Right lobe of liver (tissue), 6 donors: ENCODE results near the gene USP9X. TPM values are rescaled to one million over a fixed set of nuclear protein-coding genes. Genes with fewer than 3 reads are reported as not detected.

Source experiments
- ATAC-seq, 4 donors: fragments of 200-7000 bp; cut with Tn5 transposase; one replicate each; pipeline ENCODE4 v1.9.1; 2020; ENCODE audit warnings: mild to moderate bottlenecking in 4 of 4, moderate library complexity in 4 of 4
- DNase-seq, 3 donors: peaks; one replicate each; pipeline ENCODE4 v3.0.0-alpha.2; 2020
- H3K27ac ChIP-seq, 3 donors: fragments of 200-600 bp; one replicate each; pipeline ENCODE4 v1.8.0; 2022
- H3K27me3 ChIP-seq, 2 donors: fragments of 200-600 bp; one replicate each; pipeline ENCODE4 v1.8.0; 2022
- H3K36me3 ChIP-seq, 4 donors: fragments of 200-600 bp; sonication (generic) in 1 of 4; one replicate each; pipeline versions ENCODE4 v1.5.1 to v1.8.0; 2017 to 2022; ENCODE audit warnings: control low read depth in 1 of 4
- H3K4me1 ChIP-seq, 4 donors: fragments of 200-600 bp; sonication (generic) in 1 of 4; one replicate each; pipeline versions ENCODE4 v1.5.1 to v1.8.0; 2017 to 2022; ENCODE audit warnings: control low read depth in 1 of 4
- H3K4me3 ChIP-seq, 3 donors: fragments of 200-600 bp; one replicate each; pipeline ENCODE4 v1.8.0; 2022
- H3K9me3 ChIP-seq, 4 donors: fragments of 200-600 bp; sonication (generic) in 1 of 4; one replicate each; pipeline versions ENCODE4 v1.5.1 to v1.8.0; 2017 to 2022; ENCODE audit warnings: control low read depth in 1 of 4
- CTCF ChIP-seq, 4 donors: fragments of 200-600 bp in 3 of 4; fragments of 450-650 bp in 1 of 4; IDR thresholded peaks; one replicate each; pipeline versions ENCODE4 v1.5.1 to v1.8.0; 2016 to 2022; ENCODE audit warnings: antibody characterized with exemption in 4 of 4, mild to moderate bottlenecking in 2 of 4
- POLR2A ChIP-seq: fragments of 450-650 bp; IDR thresholded peaks from one replicate; pipeline ENCODE4 v1.6.1; 2017; ENCODE audit warnings: antibody characterized with exemption, mild to moderate bottlenecking
- WGBS: methylation state at CpG from one replicate; pipeline ENCODE4 v1.1.6; 2018; ENCODE audit warnings: low coverage, low lambda C conversion rate; ENCODE audit not compliant: insufficient coverage; ENCODE audit errors: missing lambda C conversion rate; 5-methylcytosine and 5-hydroxymethylcytosine counted together
- intact Hi-C, 2 donors: fragments of 100-400 bp; cut with DNase I; formaldehyde crosslinking; loops; one replicate each; pipeline versions ENCODE4 v1.11.2 to v1.14.1; 2022
- total RNA-seq, 6 experiments: library from RNA; depleted of rRNA in 2 of 6; stranded (reverse); fragments of >200 nt in 2 of 6; fragmentation: NEBNext Ultra II Directional in 3 of 6; extraction: Animal tissue kit (Norgen Biotek cat#: 25700) in 3 of 6; gene quantifications; one replicate each; pipeline versions ENCODE4 v1.1.0 to v1.2.4, GENCODE V29; 2016 to 2023
- donor health status: DM: no; HTN: yes; CAD: no.
- donor health status: DM: no; HTN: no; CAD: no.
- donor health status: DM: no; HTN: no; CAD: no.
- donor health status: DM: no; HTN: yes; CAD: no.
- donor health status: DM: no; HTN: yes; CAD: no.

USP9X gene
- total RNA-seq, 6 experiments from 2014 or later, result 53.5 to 76.2 (median 63.1) TPM

DNA sequence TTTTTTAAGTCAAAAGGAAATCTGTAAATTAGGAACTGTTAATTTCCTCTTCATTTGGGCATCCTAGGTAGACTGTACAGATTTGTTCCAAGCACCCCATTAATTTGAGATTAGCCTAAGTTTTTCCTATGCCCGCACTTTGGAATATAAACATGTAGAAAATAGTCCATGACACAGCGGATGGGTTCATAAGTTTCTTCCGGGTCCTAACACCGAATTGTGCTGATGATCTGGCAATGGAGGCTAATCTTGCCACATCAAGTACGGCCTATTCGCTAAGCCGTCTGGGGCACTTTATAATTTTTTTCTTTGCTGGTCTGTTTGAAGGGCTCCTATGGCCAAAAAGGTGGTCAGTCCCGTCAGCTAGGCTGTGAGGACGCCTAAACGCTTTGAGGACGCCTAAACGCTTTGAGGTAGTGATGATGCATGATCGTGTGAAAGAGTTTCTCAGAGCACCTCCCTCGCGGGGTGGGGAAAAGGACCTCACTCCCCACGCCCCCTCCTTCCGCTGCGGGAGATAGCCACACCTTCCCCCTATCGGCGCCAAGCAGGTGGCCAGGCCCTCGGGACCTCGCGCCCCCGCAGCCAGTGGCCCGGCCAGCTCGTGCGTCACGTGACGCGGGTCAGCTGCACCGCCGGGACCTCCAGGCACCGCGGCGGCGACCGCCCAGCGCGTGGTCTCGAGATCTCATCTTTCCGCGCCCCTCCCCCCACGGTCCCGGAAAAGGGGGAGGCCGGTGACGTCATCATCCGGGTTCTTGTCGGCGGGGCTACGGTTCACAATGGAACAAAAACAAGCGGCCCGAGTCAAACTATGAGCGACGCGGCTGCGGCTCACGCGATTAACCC, 977 bp upstream of the USP9X start:
- ATAC-seq, result peak; percentile 73 to 86 (median 78)
- Histone ChIP-seq H3K27me3 (no peaks in the 10 kb centered on the region), H3K36me3 (no peaks in the 10 kb centered on the region), H3K9me3 (no peaks in the 10 kb centered on the region), H3K4me3 (peak overlapping the region; percentile 79 to 87 (median 81)), H3K27ac (peak overlapping the region; percentile 99), H3K4me1 (peaks cover 0 to 13% (median 5%) of the 10 kb centered on the region in 4 donors)
- TF ChIP-seq CTCF (IDR thresholded peaks at IDR 0.05) (peak in 1 of 4 donors; percentile 10), POLR2A (peak; percentile 76)
- intact Hi-C loops, result no loop called here
- peak; percentile 95 to 99 (median 98) for DNase-seq
- WGBS, result 0% methylated on average over 17 of the region's 58 CpGs

- 0% methylated on average over 13 of the region's 39 CpGs for WGBS
- Histone ChIP-seq H3K4me1 (peaks cover 0 to 14% (median 9%) of the 10 kb centered on the region in 4 donors), H3K9me3 (no peaks in the 10 kb centered on the region), H3K27ac (peak overlapping the region; percentile 99), H3K27me3 (no peaks in the 10 kb centered on the region), H3K4me3 (peak overlapping the region; percentile 79 to 87 (median 81)), H3K36me3 (no peaks in the 10 kb centered on the region)
- intact Hi-C loops, result no loop called here
- TF ChIP-seq CTCF (IDR thresholded peaks at IDR 0.05) (no peak), POLR2A (no peak)
- peak; percentile 9 to 34 (median 28) for ATAC-seq
- DNase-seq, result peak; percentile 62 to 85 (median 74)
These were observed 250 bp downstream of the USP9X start for GRCh38 chrX:41085512-41085877.

DNA sequence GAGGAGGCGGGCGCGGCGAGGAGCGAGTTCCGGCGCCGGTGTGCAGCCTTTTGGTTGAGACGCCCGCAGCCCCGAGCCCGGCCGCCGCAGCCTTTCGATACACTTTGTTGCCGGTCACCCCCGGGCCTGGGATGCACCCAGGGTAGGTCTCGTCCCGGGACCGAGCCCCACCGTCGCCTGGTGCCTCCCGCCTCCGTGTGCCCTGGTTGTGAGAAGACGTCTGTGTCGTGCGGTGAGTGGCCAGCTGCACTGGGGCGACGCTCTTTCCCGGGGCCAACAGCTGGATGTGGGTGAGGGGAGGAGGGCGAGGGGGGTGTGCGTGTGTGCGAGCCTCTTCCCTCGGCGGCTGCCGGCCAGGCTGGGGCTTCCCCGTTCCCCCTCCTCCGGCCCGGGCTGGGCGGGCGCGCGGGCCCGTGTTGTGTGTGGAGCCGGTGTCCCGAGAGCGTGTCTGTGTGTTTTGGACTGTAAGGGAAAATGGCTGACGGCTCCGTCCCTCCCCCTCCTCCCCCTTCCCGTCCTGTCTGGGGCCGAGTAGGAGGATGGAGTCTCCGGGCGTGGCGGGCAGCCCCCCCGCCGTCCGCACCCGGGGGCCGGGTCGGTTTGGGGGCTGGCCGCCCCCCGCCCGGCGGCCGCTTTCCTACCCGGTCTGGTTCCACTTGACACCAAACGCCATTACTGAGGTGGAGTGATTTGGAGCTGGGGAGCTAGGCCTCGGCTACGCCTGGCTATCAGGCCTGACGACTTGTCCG, 807 bp downstream of the USP9X start:
- intact Hi-C loops, result no loop called here
- 4% methylated on average over 5 of the region's 71 CpGs for WGBS
- ATAC-seq (peak; percentile 2 to 13 (median 8)), DNase-seq (peak; percentile 59 to 74 (median 66))
- H3K4me1 ChIP-seq, result peaks cover 0 to 16% (median 9%) of the 10 kb centered on the region in 4 donors
- H3K27ac ChIP-seq, result peak overlapping the region; percentile 99
- H3K4me3 ChIP-seq, result peak overlapping the region; percentile 79 to 87 (median 81)
- H3K27me3 ChIP-seq, result no peaks in the 10 kb centered on the region
- no peaks in the 10 kb centered on the region for H3K36me3 ChIP-seq
- no peaks in the 10 kb centered on the region for H3K9me3 ChIP-seq
- TF ChIP-seq CTCF (IDR thresholded peaks at IDR 0.05) (no peak), POLR2A (no peak)

GRCh38 chrX:41086627-41086932, 1.3 kb downstream of the USP9X start:
- peak overlapping the region; percentile 79 to 87 (median 81) for H3K4me3 ChIP-seq
- H3K9me3 ChIP-seq, result no peaks in the 10 kb centered on the region
- DNase-seq (no peak), ATAC-seq (peak in 1 of 4 donors; percentile 0)
- peak overlapping the region; percentile 99 for H3K27ac ChIP-seq
- TF ChIP-seq CTCF (IDR thresholded peaks at IDR 0.05), result no peak
- no peak for TF ChIP-seq POLR2A
- peaks cover 0 to 22% (median 9%) of the 10 kb centered on the region in 4 donors for H3K4me1 ChIP-seq
- H3K36me3 ChIP-seq, result no peaks in the 10 kb centered on the region
- intact Hi-C loops, result no loop called here
- 10% methylated on average over 6 of the region's 11 CpGs for WGBS
- H3K27me3 ChIP-seq, result no peaks in the 10 kb centered on the region
